Measurements from ENCODE around the gene ORM2. TPM values are rescaled to one million over a fixed set of nuclear protein-coding genes. Genes with fewer than 3 reads are reported as not detected.

Gene ORM2
- total and polyA plus RNA-seq, 2 experiments from 2014 or later = 0.76 TPM

DNA sequence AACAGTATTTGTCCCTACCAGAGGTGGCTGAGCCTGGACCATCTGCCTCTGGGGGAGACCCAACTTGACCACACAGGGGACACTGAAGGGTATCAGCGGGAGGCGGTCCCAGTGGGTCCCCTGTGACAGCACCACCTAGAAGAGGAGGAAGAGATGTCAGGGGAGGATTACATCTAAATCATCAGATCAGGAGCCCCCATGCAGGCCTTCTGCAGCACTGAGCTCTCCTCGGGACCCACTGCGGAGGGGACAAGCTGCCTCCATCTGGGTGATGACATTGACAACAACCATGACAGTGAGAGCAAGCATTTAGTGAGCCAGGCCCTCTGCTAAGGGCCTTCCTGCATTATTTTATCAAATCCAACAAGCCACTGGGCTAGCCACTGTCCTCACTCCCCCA is 12.3 kb downstream of the ORM2 start (continued):
- TF ChIP-seq ETS1 (IDR thresholded peaks at IDR 0.05) (no peak), STAT1 (IDR thresholded peaks at IDR 0.05; ENCODE audit: unreplicated experiment) (no peak), EZH2 (IDR thresholded peaks at IDR 0.05; ENCODE audit: low read depth, unreplicated experiment) (no peak), NANOG (IDR thresholded peaks at IDR 0.05; ENCODE audit: borderline replicate concordance) (no peak), JUNB (IDR thresholded peaks at IDR 0.05; ENCODE audit: unreplicated experiment) (no peak)
- TF ChIP-seq, protein P1, sequence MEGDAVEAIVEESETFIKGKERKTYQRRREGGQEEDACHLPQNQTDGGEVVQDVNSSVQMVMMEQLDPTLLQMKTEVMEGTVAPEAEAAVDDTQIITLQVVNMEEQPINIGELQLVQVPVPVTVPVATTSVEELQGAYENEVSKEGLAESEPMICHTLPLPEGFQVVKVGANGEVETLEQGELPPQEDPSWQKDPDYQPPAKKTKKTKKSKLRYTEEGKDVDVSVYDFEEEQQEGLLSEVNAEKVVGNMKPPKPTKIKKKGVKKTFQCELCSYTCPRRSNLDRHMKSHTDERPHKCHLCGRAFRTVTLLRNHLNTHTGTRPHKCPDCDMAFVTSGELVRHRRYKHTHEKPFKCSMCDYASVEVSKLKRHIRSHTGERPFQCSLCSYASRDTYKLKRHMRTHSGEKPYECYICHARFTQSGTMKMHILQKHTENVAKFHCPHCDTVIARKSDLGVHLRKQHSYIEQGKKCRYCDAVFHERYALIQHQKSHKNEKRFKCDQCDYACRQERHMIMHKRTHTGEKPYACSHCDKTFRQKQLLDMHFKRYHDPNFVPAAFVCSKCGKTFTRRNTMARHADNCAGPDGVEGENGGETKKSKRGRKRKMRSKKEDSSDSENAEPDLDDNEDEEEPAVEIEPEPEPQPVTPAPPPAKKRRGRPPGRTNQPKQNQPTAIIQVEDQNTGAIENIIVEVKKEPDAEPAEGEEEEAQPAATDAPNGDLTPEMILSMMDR (conservative IDR thresholded peaks at IDR 0.05; ENCODE audit: low read depth in 2 of 2) = no peak

- Histone ChIP-seq H3F3A (replicated peaks; ENCODE audit: low read depth) (0 out of 2 replicates have a peak, but pooled peaks cover 4% of the 10 kb centered on the region), H3K4me2 (no peak overlapping the region), H3K9me2 (ENCODE audit: insufficient read depth) (no peaks in the 10 kb centered on the region), H3K36me3 (ENCODE audit: insufficient read depth) (peaks cover 14% of the 10 kb centered on the region), H3K27ac (ENCODE audit: low read depth) (no peak overlapping the region), H4K20me1 (replicated peaks; ENCODE audit: insufficient read depth) (no peaks in the 10 kb centered on the region; the same call in 1 of the 2 replicates), H2AFZ (no peak overlapping the region), H3K4me1 (ENCODE audit: insufficient read depth) (no peaks in the 10 kb centered on the region), H3K79me2 (replicated peaks; ENCODE audit: insufficient read depth) (no peaks in the 10 kb centered on the region), H3K4me3 (no peak overlapping the region), H3K27me3 (ENCODE audit: insufficient read depth) (no peaks in the 10 kb centered on the region)
- Mint-ChIP-seq H3K27me3 (ENCODE audit: insufficient read depth, low read depth, poor library complexity) (peaks cover 12% of the 10 kb centered on the region), H3K27ac (no peak overlapping the region), H3K9me3 (no peaks in the 10 kb centered on the region), H3K4me3 (no peak overlapping the region), H3K4me1 (0 out of 3 replicates have a peak, but pooled peaks cover under 1% of the 10 kb centered on the region), H3K36me3 (ENCODE audit: low read depth) (peaks cover 86% of the 10 kb centered on the region)
- TF ChIP-seq EZH2 (IDR thresholded peaks at IDR 0.05; ENCODE audit: low read depth, unreplicated experiment) = no peak
- ATAC-seq (no peak), DNase-seq (ENCODE audit: low spot score) (no peak)
Observed at GRCh38 chr9:114342755-114343440, 13.2 kb downstream of the ORM2 start.

GRCh38 chr9:114343471-114344187 is 14.0 kb downstream of the ORM2 start:
- Mint-ChIP-seq H3K4me3 (no peak overlapping the region), H3K4me1 (peaks cover 7% of the 10 kb centered on the region; the same call in 2 of the 3 replicates), H3K9me3 (no peaks in the 10 kb centered on the region), H3K36me3 (ENCODE audit: low read depth) (peaks cover 88% of the 10 kb centered on the region), H3K27ac (no peak overlapping the region), H3K27me3 (ENCODE audit: insufficient read depth, low read depth, poor library complexity) (peaks cover 14% of the 10 kb centered on the region)
- Histone ChIP-seq H3K4me3 (no peak overlapping the region), H3K27ac (ENCODE audit: low read depth) (no peak overlapping the region), H3K4me1 (ENCODE audit: insufficient read depth) (no peaks in the 10 kb centered on the region), H2AFZ (no peak overlapping the region), H3K9me2 (ENCODE audit: insufficient read depth) (no peaks in the 10 kb centered on the region), H3K27me3 (ENCODE audit: insufficient read depth) (no peaks in the 10 kb centered on the region), H3K4me2 (no peak overlapping the region), H4K20me1 (replicated peaks; ENCODE audit: insufficient read depth) (no peaks in the 10 kb centered on the region; the same call in 1 of the 2 replicates), H3K79me2 (replicated peaks; ENCODE audit: insufficient read depth) (no peaks in the 10 kb centered on the region), H3K36me3 (ENCODE audit: insufficient read depth) (peaks cover 14% of the 10 kb centered on the region), H3F3A (replicated peaks; ENCODE audit: low read depth) (0 out of 2 replicates have a peak, but pooled peaks cover 4% of the 10 kb centered on the region)
- DNase-seq (ENCODE audit: low spot score) (no peak), ATAC-seq (no peak)
- TF ChIP-seq EZH2 (IDR thresholded peaks at IDR 0.05; ENCODE audit: low read depth, unreplicated experiment) (no peak), STAT1 (IDR thresholded peaks at IDR 0.05; ENCODE audit: unreplicated experiment) (no peak)
- TF ChIP-seq, protein P1 (conservative IDR thresholded peaks at IDR 0.05; ENCODE audit: low read depth in 2 of 2) = no peak
